K562 (cell line): ENCODE measurements around the gene CDC25B. TPM values are rescaled to one million over a fixed set of nuclear protein-coding genes. Genes with fewer than 3 reads are reported as not detected.

ENCODE experiments used
- BMI1 ChIP-seq: fragments of 150-350 bp; IDR thresholded peaks from 2 replicates; pipeline ENCODE4 v1.6.1; 2014; ENCODE audit warnings: low read length
- CUX1 ChIP-seq: fragments of 200-800 bp; sonication (Bioruptor generic); IDR thresholded peaks from 2 replicates; pipeline ENCODE4 v1.6.1; 2016; ENCODE audit warnings: missing genetic modification characterization, missing compliant biosample characterization
- ESRRB ChIP-seq: fragments of 250-450 bp; sonication (Bioruptor Pico); IDR thresholded peaks from 2 replicates; pipeline ENCODE4 v1.5.0; 2020; ENCODE audit warnings: mild to moderate bottlenecking, moderate library complexity, borderline replicate concordance
- FOSL1 ChIP-seq: fragments of 200-800 bp; sonication (Bioruptor generic); conservative IDR thresholded peaks from 2 replicates; pipeline ENCODE4 v1.6.1; 2016; ENCODE audit warnings: missing genetic modification characterization, missing compliant biosample characterization
- LCOR ChIP-seq: sonication (generic); formaldehyde crosslinking; IDR thresholded peaks from 2 replicates; pipeline ENCODE4 v1.8.0; 2022; ENCODE audit warnings: mild to moderate bottlenecking, missing genetic modification reagents
- POLR2H ChIP-seq: IDR thresholded peaks from 2 replicates; pipeline ENCODE4 v1.6.1; 2016; ENCODE audit warnings: missing genetic modification characterization, low read depth, mild to moderate bottlenecking, control low read depth, missing compliant biosample characterization, moderate library complexity
- SAP30 ChIP-seq: fragments of 200-600 bp; sonication (generic); IDR thresholded peaks from 2 replicates; pipeline ENCODE4 v1.6.1; 2012; ENCODE audit warnings: borderline replicate concordance, low read depth, mild to moderate bottlenecking, moderate library complexity, low read length, control low read depth, inconsistent platforms; ENCODE audit not compliant: insufficient read depth, poor library complexity, severe bottlenecking
- SMARCB1 ChIP-seq: IDR thresholded peaks from 2 replicates; pipeline ENCODE4 v1.6.1; 2011; ENCODE audit warnings: improper control_type of control experiment, low read depth; ENCODE audit not compliant: insufficient read length
- TEAD4 ChIP-seq, 2 experiments: sonication (generic) in 1 of 2; formaldehyde crosslinking in 1 of 2; IDR thresholded peaks; 2 replicates each; pipeline versions ENCODE4 v1.6.1 to v1.8.0; 2012 to 2022; ENCODE audit warnings: borderline replicate concordance in 1 of 2, inconsistent platforms in 1 of 2, low read length in 1 of 2, mild to moderate bottlenecking in 1 of 2, missing genetic modification reagents in 1 of 2
- TFAM ChIP-seq: fragments of 250-450 bp; sonication (Bioruptor Pico); conservative IDR thresholded peaks from 2 replicates; pipeline ENCODE4 v1.5.0; 2021; ENCODE audit warnings: mild to moderate bottlenecking, moderate library complexity
- polyA plus RNA-seq, 8 experiments: library from polyadenylated mRNA; depleted of rRNA in 4 of 8; stranded (reverse) in 5 of 8; unstranded in 3 of 8; fragments of >200 nt; fragmentation: Nextera tagmentation in 2 of 8; fragmentation: Illumina TruSeq in 1 of 8; extraction: Ambion mirVana in 2 of 8; extraction: Trizol in 1 of 8; gene quantifications; 2 replicates each; pipeline versions ENCODE4 v1.2.1 to v1.2.3, GENCODE V29; 2011 to 2014; ENCODE audit warnings: inconsistent platforms in 1 of 8, missing spikeins in 1 of 8
- total RNA-seq, 7 experiments: library from RNA; depleted of rRNA in 6 of 7; stranded (reverse); fragments of >200 nt in 6 of 7; fragmentation: Illumina TruSeq in 2 of 7; extraction: Trizol in 2 of 7; gene quantifications; 2 replicates each; pipeline versions ENCODE4 v1.2.1 to v1.2.3, GENCODE V29; 2011 to 2021; ENCODE audit warnings: low replicate concordance in 1 of 7
- TF ChIP-seq, protein P1 (sequence below): fragments of 450-650 bp; formaldehyde crosslinking; IDR thresholded peaks from 2 replicates; pipeline ENCODE4 v1.4.0; 2022; ENCODE audit warnings: missing genetic modification characterization
- TF ChIP-seq, protein P2 (sequence below): fragments of 450-650 bp; IDR thresholded peaks from 2 replicates; pipeline ENCODE4 v1.6.1; 2016
- TF ChIP-seq, protein P3 (sequence below), 3 experiments: fragments of 200-800 bp in 1 of 3; fragments of 250-450 bp in 1 of 3; fragments of 450-650 bp in 1 of 3; sonication (Bioruptor Pico) in 1 of 3; sonication (Bioruptor generic) in 1 of 3; formaldehyde crosslinking in 1 of 3; IDR thresholded peaks; 2 replicates each; pipeline versions ENCODE4 v1.6.1 to v1.8.0; 2016 to 2022; ENCODE audit warnings: mild to moderate bottlenecking in 2 of 3, missing genetic modification characterization in 2 of 3, missing compliant biosample characterization in 1 of 3, moderate library complexity in 1 of 3

The CDC25B gene
- total and polyA plus RNA-seq, 9 of the 15 experiments (the other 6 are each of a cell fraction or from before 2014, with no cell fraction given) = 2.3 to 35.7 (median 9.5) TPM

- TF ChIP-seq CUX1 (CRISPR knock-in tag) (no peak), POLR2H (tag) (no peak), SAP30 (no peak), SMARCB1 (no peak), ESRRB (no peak), TEAD4 (IDR thresholded peaks at IDR 0.05; ENCODE audit: low read length) (no peak), TEAD4 (CRISPR knock-in tag; IDR thresholded peaks at IDR 0.05; ENCODE audit: borderline replicate concordance) (no peak), LCOR (CRISPR knock-in tag) (0 out of 2 replicates have a peak, but pooled peaks have one; percentile 44), TFAM (CRISPR knock-in tag) (no peak), BMI1 (peak; percentile 56; the same call in 1 of the 2 replicates), FOSL1 (tag) (0 out of 2 replicates have a peak, but pooled peaks have one; percentile 30)
- TF ChIP-seq, protein P1, sequence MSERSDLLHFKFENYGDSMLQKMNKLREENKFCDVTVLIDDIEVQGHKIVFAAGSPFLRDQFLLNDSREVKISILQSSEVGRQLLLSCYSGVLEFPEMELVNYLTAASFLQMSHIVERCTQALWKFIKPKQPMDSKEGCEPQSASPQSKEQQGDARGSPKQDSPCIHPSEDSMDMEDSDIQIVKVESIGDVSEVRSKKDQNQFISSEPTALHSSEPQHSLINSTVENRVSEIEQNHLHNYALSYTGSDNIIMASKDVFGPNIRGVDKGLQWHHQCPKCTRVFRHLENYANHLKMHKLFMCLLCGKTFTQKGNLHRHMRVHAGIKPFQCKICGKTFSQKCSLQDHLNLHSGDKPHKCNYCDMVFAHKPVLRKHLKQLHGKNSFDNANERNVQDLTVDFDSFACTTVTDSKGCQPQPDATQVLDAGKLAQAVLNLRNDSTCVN (CRISPR knock-in tag) = no peak
- TF ChIP-seq, protein P2, sequence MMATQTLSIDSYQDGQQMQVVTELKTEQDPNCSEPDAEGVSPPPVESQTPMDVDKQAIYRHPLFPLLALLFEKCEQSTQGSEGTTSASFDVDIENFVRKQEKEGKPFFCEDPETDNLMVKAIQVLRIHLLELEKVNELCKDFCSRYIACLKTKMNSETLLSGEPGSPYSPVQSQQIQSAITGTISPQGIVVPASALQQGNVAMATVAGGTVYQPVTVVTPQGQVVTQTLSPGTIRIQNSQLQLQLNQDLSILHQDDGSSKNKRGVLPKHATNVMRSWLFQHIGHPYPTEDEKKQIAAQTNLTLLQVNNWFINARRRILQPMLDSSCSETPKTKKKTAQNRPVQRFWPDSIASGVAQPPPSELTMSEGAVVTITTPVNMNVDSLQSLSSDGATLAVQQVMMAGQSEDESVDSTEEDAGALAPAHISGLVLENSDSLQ = 0 out of 2 replicates have a peak, but pooled peaks have one; percentile 7
- TF ChIP-seq, protein P3, sequence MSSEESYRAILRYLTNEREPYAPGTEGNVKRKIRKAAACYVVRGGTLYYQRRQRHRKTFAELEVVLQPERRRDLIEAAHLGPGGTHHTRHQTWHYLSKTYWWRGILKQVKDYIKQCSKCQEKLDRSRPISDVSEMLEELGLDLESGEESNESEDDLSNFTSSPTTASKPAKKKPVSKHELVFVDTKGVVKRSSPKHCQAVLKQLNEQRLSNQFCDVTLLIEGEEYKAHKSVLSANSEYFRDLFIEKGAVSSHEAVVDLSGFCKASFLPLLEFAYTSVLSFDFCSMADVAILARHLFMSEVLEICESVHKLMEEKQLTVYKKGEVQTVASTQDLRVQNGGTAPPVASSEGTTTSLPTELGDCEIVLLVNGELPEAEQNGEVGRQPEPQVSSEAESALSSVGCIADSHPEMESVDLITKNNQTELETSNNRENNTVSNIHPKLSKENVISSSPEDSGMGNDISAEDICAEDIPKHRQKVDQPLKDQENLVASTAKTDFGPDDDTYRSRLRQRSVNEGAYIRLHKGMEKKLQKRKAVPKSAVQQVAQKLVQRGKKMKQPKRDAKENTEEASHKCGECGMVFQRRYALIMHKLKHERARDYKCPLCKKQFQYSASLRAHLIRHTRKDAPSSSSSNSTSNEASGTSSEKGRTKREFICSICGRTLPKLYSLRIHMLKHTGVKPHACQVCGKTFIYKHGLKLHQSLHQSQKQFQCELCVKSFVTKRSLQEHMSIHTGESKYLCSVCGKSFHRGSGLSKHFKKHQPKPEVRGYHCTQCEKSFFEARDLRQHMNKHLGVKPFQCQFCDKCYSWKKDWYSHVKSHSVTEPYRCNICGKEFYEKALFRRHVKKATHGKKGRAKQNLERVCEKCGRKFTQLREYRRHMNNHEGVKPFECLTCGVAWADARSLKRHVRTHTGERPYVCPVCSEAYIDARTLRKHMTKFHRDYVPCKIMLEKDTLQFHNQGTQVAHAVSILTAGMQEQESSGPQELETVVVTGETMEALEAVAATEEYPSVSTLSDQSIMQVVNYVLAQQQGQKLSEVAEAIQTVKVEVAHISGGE (CRISPR knock-in tag; IDR thresholded peaks at IDR 0.05) = peak in 1 of 3 experiments; percentile 52; a peak in 1 of 6 replicates
Measured at GRCh38 chr20:3768342-3769130, 27.6 kb upstream of the CDC25B start (continued).
